Measurements from ENCODE around the gene GXYLT2. TPM values are rescaled to one million over a fixed set of nuclear protein-coding genes. Genes with fewer than 3 reads are reported as not detected.

Gene GXYLT2, protein sequence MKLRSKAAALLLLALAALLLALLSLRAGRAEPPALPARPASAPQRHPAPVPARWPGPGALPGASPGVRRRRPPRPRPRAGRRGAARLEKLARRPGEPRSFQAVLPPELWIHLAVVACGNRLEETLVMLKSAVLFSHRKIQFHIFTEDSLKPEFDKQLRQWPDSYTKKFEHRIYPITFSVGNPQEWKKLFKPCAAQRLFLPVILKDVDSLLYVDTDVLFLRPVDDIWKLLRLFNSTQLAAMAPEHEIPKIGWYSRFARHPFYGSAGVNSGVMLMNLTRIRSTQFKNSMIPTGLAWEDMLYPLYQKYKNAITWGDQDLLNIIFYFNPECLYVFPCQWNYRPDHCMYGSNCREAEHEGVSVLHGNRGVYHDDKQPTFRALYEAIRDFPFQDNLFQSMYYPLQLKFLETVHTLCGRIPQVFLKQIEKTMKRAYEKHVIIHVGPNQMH
- 18.3 TPM for polyA plus RNA-seq (ENCODE audit: insufficient read length)
- long read RNA-seq, donor 1, transcript GXYLT2-201 (7 exons, 3,260 nt): major isoform, 6 of 6 reads
- long read RNA-seq, donor 1, partial matches to known transcripts: 0 of 6 reads
- long read RNA-seq, donor 1, other reads (novel, unspliced or antisense): 0 of 6 reads
- long read RNA-seq, donor 2, partial matches to known transcripts: 0 of 3 reads
- long read RNA-seq, donor 2, other reads (novel, unspliced or antisense): 0 of 3 reads
- long read RNA-seq, donor 3, partial matches to known transcripts: 0 of 1 reads
- long read RNA-seq, donor 3, other reads (novel, unspliced or antisense): 0 of 1 reads
- long read RNA-seq, donor 4: 0 reads
- long read RNA-seq, donor 5, partial matches to known transcripts: 0 of 1 reads
- long read RNA-seq, donor 5, other reads (novel, unspliced or antisense): 0 of 1 reads
- long read RNA-seq, donor 6, transcript GXYLT2-201 (7 exons, 3,260 nt): major isoform, 5 of 5 reads
- long read RNA-seq, donor 6, partial matches to known transcripts: 0 of 5 reads
- long read RNA-seq, donor 6, other reads (novel, unspliced or antisense): 0 of 5 reads
- long read RNA-seq, donor 7, partial matches to known transcripts: 7 of 8 reads
- long read RNA-seq, donor 7, other reads (novel, unspliced or antisense): 0 of 8 reads
- long read RNA-seq, donor 8, partial matches to known transcripts: 0 of 2 reads
- long read RNA-seq, donor 8, other reads (novel, unspliced or antisense): 0 of 2 reads

DNA sequence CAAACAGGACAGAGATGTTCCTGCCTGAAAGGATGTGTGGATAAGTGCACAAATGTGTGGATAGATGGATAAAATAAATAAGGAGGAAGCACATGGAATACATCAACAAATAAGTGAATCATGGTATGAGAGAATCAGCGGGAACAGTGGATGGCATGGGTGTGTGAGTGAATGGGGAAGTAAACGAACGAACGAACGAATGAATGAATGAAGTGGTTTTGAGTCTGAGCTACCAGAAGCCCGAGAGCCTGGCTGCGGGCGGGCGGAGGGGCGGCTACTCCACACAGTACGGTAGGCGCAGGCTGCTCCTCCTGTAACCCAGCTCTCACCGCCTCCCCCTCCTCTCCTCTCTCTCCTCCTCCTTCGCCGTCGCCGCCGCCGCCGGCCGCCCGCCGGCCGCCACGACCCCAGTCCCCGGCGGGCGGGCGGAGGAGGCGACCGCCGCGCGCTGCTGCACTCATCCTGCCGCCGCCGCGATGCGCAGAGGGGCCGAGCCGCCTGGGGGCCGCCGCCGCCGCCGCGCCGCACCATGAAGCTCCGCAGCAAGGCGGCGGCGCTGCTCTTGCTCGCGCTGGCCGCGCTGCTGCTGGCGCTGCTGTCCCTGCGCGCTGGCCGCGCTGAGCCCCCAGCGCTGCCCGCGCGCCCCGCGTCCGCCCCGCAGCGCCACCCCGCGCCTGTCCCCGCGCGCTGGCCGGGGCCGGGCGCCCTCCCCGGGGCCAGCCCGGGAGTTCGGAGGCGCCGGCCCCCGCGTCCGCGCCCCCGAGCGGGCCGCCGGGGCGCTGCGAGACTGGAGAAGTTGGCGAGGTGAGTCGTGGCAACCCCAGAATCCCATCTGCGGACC, at the start of gene GXYLT2:
GXYLT2 (plus strand) TSS at position 342 of the 841 bp plus-strand sequence; CDS start at position 530, 188 bp downstream.
- DNase-seq: peak; percentile 77

DNA sequence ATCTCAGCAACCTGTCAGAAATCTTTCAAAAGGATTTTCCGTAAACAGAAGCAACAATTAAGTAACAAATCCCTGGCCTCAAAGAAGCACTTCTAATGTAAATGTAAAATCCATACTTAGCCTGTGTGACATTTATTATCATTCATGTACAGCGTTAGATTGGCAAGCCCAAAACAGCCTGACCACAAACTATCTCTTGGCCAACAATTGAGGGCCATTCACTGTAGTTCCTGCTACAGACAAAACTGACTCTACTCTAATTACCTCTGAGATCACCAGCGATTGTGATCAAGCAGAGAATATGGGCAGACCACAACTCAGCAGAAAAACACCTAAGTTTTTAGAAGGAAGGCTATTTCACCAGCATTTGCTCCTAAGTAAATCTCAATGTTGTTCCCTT, 48.8 kb upstream of the GXYLT2 start:
- DNase-seq: no peak

DNA sequence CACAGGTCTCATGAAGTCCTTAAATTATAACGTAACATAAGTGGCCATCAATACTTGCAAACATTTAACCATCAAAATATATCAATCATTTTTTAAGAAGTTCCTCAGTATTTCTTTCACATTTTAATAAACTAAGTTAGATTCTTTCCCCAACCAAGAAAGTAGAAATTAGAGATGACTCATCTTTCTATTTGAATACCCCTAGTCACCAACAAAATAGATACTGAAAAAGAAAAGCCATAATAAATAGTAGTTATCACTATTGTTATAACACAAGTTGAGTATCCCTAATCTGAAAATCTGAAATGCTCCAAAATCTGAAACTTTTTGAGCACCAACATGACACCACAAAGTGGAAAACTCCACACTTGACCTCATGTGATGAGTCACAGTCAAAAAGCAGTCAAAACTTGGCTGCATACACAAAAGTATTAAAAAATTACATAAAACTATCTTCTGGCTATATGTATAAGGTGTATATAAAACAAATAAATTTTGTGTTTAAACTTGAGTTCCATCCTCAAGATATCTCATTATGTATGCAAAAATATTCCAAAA, 43.3 kb upstream of the GXYLT2 start:
- no peak for DNase-seq

DNA sequence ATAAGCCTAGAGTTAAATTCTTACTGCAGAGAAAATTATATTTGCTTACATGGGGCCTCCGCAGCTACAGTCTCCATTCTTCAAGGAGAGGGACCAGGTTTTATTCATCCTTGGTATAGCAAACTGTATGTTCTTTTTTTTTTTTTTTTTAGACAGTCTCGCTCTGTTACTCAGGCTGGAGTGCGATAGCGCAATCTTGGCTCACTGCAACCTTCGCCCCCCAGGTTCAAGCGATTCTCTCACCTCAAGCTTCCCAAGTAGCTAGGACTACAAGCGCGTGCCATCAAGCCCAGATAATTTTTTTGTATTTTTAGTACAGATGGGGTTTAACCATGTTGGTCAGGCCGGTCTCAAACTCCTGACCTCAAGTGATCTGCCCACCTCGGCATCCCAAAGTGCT, 41.7 kb upstream of the GXYLT2 start:
- DNase-seq: no peak

DNA sequence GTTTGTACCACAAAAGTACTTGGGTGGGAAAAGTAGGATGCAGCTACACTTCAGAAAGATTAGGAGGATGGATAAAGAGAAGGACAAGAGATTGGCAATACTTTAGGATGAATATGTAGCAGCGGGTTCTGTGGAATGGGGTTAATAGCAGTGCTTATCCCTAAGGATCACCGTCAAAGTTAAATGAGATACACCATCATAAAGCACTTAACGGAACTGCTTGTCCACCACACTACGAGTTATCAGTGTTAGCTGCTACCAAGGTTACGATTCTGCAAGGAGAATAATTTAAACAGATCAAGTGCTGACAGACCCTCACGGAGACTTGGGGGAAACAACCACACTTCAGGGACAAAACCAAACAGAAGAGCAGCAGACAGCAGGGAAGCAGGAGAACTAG, 40.6 kb upstream of the GXYLT2 start:
- no peak for DNase-seq

DNA sequence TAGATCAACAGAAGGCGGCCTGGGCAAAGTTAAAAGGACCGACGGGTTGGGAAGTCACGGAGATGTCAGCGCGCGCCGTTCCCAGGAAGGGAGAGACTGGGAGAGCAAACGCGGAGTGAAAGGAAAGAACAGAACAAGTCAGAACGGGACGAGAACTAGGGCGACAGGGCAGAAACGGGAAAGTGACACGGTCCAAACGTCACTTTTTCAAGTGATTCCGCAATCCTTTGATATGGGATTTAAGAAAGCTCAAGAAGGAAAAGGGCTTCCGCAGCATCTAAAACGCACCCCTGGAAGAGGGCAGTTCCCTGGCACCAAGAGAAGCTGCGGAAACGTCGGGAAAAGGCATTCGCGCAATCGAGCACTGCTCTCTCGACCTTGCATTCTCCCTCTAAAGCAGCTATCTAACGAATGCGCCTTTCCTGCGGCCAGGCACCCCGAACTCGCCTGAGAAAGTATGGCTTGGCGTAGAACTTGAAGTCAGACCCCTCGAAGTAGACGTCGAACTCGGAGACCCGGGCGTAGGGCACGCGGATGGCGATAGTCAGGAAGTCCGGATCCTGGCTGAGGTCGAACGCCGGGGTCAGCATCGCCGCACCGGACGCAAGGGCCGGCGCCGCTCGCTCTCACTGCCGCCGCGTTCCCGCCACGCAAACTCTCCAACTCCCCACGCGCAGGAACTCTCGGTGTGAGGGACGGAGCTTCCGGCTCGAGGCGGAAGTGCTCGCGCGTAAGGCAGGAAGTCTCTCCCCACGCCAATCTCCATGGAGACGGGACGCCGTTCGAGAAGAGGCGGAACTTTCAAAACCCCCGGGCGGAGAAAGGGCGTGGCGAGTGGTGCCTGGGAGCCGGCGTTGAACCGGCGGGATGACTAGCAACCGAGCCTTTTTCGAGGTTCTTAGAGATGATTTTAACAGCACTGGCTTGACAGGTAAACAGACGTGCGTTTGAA, 39.8 kb upstream of the GXYLT2 start, which contains the start of gene SHQ1:
SHQ1 (minus strand) TSS at position 695 of the 952 bp plus-strand sequence; CDS start at position 590, 105 bp downstream.
- DNase-seq: peak; percentile 97

DNA sequence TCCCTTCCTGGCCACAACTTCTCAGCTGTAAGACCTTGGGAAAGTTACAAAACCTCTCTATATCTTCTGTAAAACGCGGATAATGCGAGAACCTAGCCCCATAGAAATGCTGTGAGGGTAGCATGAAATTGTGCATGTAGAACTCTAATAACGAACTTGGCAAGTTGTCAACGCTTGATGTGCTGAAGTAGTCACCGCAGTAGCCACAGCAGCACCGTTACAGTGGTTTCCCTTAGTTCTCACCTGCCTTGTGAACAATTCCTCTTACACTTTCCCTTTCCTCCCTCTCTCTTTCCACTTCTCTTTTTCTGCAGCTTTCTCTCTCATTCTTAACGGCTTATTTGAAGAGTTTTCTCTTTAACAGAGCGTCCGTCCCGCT, 39.2 kb upstream of the GXYLT2 start:
- no peak for DNase-seq

DNA sequence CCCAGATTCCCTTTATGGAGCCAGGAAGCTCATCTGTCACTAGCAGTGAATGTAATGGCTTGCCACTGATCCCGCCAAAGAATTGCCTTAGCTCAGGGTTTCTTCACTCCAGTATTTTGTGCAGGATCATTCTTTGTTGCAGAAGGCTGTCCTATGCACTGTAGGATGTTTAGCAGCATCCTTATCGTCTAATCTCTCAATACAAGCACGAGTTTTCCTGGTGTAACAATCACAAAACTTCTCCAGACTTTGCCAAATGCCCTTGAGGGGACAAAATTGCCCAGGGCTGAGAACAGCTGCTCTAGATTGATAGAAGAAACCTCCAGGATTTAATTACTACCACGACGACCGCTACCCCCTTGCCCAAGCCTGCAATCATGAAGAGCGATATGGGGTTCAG, 32.8 kb upstream of the GXYLT2 start:
- no peak for DNase-seq

DNA sequence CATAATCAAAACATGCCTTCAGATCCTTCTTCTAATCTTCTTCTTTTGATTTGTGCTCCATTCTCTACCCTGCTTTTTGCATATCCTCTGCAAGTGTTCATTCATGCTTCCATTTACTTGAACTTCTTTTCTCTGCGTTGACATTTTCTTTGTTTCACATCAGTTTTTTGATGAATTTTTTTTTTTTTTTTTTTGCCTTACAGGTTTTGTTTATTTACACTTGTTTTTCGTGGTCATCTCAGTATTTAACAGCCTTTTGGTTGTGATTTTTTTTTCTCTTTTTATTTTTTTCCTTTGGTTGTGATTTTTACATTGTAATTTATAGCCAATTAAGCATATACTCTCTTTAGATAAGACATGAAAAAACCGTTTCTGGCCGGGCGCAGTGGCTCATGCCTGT, 27.8 kb upstream of the GXYLT2 start:
- no peak for DNase-seq

DNA sequence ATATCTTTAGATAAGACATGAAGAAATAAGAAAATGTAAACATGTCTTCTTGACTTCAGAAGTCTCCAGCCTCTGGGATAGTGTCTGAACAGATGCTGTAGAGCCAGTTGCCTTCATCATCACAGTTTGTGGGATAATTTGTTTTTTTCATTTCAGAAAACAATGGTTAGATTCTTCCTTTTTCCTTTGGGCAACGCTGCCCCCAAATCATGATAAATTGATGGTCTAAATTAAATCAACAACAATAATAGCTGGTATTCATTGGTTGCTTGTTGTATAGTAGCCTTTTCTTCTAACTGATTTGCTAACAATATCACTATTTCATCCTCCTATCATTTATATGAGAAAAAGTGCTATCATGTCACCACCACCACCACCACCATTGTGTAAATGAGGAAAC, 27.0 kb upstream of the GXYLT2 start:
- DNase-seq: no peak

DNA sequence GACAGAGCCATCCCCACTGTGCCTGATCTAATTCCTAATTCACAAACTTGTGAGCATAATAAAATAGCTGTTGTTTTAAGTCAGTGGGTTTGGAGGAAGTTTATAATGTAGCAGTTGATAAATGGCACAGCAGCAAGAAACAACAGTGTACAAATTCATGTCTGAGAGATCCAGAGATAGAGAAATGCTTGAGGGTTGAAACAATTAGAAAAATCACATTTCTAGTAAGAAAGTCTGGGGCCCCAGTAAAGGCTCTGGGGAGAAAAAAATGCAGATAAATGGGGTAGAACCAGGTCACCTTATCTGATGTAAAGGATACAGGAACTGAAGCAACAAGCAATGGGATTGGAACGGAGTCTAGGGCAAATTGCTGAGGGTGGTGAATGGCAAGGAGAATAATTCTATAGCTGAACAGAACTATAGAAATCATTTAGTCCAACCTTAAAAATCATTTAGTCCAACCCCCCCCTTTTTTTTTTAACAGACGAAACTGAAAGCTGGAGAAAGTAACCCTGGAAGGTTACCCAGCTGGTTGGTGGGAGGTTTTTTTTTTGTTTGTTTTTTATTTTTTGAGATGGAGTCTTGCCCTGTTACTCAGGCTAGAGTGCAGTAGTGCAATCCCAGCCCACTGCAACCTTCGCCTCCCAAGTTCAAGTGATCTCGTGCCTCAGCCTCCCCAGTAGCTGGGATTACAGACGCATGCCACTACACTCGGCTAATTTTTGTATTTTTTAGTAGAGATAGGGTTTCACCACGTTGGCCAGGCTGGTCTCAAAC, 25.3 kb upstream of the GXYLT2 start:
- no peak for DNase-seq

DNA sequence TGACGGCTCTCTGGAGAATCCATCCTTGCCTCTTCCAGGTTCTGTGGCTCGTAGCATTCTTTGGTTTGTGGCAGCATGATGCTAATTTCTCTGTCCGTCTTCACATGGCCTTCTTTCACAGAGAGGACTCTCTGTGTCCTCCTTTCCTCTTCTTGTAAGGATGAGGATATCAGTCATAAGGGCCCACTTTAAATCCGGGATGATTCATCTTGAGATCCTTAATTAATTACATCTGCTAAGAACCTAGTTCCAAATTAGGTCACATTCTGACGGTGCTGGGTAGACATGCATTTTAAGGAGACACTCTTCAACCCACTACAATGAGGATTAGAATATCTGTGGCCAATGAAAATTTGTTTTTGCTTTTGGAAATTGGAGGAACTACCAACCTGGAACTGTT, 15.7 kb upstream of the GXYLT2 start:
- DNase-seq: no peak

DNA sequence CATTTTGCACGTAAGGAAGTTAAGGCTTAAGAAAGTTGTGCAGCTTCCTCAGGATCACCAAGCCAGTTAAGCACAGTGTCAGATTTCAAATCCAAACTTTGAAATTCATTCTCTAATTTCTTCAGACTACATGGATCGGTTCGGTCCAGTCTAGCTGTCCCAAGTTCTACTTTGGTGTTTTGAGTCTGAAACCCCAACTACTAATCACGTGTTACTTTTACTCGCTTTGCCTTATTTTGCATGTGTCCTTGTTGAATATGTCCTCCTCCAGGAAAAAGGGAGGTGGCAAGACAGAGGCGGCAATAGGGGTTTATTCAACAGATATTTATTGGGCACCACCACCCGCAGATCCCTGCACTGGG, 522 bp upstream of the GXYLT2 start:
- no peak for DNase-seq

DNA sequence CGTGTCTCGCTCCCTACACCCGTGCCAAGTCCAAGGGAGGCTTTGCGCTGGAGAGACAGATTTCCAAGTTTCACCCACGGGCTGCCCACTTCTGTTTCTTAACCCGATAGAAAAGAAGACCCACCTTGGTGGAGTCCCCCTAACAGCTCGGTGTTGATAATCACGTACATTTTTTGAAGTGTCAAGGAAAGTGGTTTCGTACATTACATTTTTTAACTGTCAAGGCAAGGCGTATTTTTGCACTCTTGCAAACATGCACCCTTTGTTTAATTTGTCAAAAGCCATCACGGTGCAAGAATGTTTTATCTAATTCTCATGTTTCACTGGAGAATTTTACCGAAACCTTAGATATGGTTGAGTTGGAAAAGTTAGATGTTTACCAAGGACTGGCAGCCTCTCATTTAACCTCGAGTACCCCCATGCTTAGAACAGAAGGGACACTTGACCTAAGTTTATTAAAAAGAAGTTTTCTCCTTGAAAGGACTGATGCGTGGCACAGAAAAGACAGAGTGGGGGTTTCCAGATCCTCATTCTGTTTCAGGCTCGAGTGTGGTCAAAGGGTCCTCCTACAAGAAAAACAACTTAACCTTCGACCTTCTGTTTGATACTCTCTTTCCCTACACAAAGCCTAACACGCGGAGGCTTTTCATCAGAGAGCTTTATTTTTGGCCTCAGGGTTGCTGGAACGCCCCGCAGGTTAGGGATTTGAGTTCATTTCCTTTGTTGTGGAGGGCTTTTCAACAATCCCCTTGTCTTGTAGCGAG, 882 bp downstream of the GXYLT2 start:
- DNase-seq: peak; percentile 54

DNA sequence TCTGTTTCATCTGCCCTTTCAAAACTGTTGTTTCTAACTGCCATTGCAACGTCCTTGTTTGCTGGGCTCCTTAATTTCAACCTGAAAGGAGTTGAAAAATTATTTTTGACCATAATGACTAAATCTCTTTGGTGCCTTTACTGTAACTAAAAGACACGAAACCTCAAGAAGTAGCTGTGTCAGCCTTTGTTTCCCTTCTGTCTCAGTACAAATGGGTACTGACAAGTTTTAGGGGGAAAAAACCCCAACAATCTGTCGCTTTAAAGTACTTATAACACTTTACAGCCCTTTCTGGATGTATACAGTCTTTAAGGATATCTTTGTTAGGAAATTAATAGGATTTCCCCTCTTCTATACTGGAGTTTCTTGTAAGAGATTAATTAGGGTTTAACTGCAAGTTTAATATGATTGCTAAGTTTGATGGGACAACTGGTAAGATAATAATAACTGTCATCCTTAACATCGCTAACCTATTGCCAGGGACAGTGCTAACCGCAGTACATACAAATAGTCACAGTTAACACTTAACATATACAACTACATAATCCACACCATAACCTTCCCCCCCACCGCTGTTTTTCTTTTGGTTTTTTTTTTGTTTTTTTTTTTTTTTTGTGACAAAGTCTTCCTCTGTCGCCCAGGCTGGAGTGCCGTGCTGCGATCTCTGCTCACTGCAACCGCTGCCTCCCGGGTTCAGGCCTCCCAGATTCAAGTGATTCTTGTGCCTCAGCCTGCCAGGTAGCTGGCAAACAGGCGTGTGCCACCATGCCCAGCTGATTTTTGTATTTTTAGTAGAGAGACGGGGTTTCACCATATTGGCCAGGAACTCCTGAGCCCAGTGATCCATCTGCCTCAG, 1.7 kb downstream of the GXYLT2 start:
- DNase-seq: no peak

DNA sequence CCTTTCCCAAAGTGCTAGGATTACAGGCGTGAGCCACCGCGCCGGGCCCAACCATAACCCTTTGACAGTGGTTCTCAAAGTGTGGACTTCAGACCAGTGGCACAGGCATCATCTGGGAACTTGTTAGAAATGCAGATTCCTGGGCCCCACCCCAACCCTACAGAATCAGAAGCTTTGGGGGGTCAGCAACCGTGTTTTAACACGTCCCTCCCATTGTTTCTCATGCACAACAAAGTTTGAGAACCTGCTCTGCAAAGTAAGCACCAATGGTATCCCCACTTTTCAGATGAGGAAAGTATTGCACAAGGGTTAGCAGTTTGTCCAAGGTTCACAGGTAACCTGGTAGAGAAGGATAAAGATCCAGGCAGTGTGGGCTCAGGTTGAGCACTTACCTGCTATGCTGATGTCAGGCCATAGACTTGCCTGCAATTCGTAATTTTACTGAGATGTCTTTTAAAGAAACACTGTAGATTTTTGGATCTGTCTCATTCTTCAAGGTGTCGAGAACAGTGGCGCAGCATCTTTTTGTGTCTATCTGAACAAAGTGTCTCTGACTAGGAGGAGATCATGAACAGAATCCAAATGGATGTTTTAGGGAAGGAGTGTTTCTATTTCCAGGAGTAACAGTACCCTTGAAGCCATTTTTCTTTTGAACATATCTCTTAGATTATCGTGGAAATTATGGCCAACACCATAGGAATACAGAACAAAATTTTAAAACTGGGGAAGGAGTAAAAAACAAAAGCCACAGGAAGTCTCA, 2.5 kb downstream of the GXYLT2 start:
- DNase-seq: no peak
